Activated effector memory CD4-positive, alpha-beta T cell treated with Interleukin-2 at 50 U/mL for 16 hours (primary cell): Measurements from ENCODE around the gene LURAP1L.
"Not testable (repeated sequence)": the region's sequence is repeated elsewhere in the genome, so short reads cannot be mapped to it uniquely, and the experiment has no call there.

ENCODE experiments used
- DNase-seq: peaks from one replicate; pipeline ENCODE4 v3.0.0-alpha.2; 2020

The LURAP1L gene

GRCh38 chr9:12862611-12863410 is 88.0 kb downstream of the LURAP1L start:
- no peak for DNase-seq

- DNase-seq = no peak
Observed at GRCh38 chr9:12863618-12864017, 88.8 kb downstream of the LURAP1L start.

GRCh38 chr9:12865380-12865779 is 90.6 kb downstream of the LURAP1L start:
- DNase-seq = not testable (repeated sequence)
